Tibial nerve (tissue), 4 donors: ENCODE results near the gene C12orf50. TPM values are rescaled to one million over a fixed set of nuclear protein-coding genes. Genes with fewer than 3 reads are reported as not detected.

Source experiments
- DNase-seq, 2 donors: peaks; one replicate each; pipeline ENCODE4 v3.0.0-alpha.2; 2019; ENCODE audit warnings: low spot score in 2 of 2
- H3K27ac ChIP-seq, 4 donors: fragments of 200-600 bp; sonication (generic) in 3 of 4; one replicate each; pipeline ENCODE4 v1.5.1; 2017 to 2019; ENCODE audit warnings: mild to moderate bottlenecking in 1 of 4
- H3K27me3 ChIP-seq, 2 donors: fragments of 200-600 bp; sonication (generic) in 1 of 2; one replicate each; pipeline versions ENCODE4 v1.5.1 to v1.6.0; 2017 to 2019
- H3K36me3 ChIP-seq, 3 donors: fragments of 200-600 bp; sonication (generic); one replicate each; pipeline ENCODE4 v1.5.1; 2018 to 2019
- H3K4me1 ChIP-seq, 4 donors: fragments of 200-600 bp; sonication (generic) in 3 of 4; one replicate each; pipeline ENCODE4 v1.5.1; 2017 to 2019
- H3K4me3 ChIP-seq, 4 donors: fragments of 200-600 bp; sonication (generic) in 3 of 4; one replicate each; pipeline ENCODE4 v1.5.1; 2017 to 2019; ENCODE audit warnings: mild to moderate bottlenecking in 1 of 4, moderate library complexity in 1 of 4
- H3K9me3 ChIP-seq, 4 donors: fragments of 200-600 bp; sonication (generic) in 3 of 4; one replicate each; pipeline ENCODE4 v1.5.1; 2017 to 2019
- CTCF ChIP-seq, 5 experiments: fragments of 200-600 bp in 3 of 5; fragments of 450-650 bp in 2 of 5; sonication (generic) in 3 of 5; IDR thresholded peaks; one replicate each; pipeline ENCODE4 v1.5.1; 2016 to 2019; ENCODE audit warnings: antibody characterized with exemption in 5 of 5, mild to moderate bottlenecking in 3 of 5, moderate library complexity in 2 of 5
- EP300 ChIP-seq, 2 donors: sonication (generic); formaldehyde crosslinking; IDR thresholded peaks; one replicate each; pipeline ENCODE4 v1.6.1; 2017; ENCODE audit warnings: antibody characterized with exemption in 2 of 2, mild to moderate bottlenecking in 1 of 2
- POLR2A ChIP-seq, 2 donors: fragments of 450-650 bp; IDR thresholded peaks; one replicate each; pipeline ENCODE4 v1.6.1; 2017; ENCODE audit warnings: antibody characterized with exemption in 2 of 2, mild to moderate bottlenecking in 2 of 2, moderate library complexity in 2 of 2
- WGBS, 2 donors: methylation state at CpG; one replicate each; pipeline ENCODE4 v1.1.5; 2018; 5-methylcytosine and 5-hydroxymethylcytosine counted together
- total RNA-seq, 4 donors: library from RNA; depleted of rRNA; stranded (reverse); fragments of >200 nt; gene quantifications; one replicate each; pipeline ENCODE4 v1.1.0, GENCODE V29; 2016

C12orf50 gene
- total RNA-seq, 4 donors from 2014 or later: 0.66 TPM; not detected in 3

- Histone ChIP-seq H3K36me3 (no peaks in the 10 kb centered on the region), H3K9me3 (no peaks in the 10 kb centered on the region), H3K27ac (no peak overlapping the region), H3K4me3 (no peak overlapping the region), H3K27me3 (no peaks in the 10 kb centered on the region), H3K4me1 (peaks cover 0 to 6% (median 0%) of the 10 kb centered on the region in 4 donors)
- WGBS, 2 donors: 41 to 47% methylated on average over 5 of the region's 5 CpGs
- TF ChIP-seq CTCF (IDR thresholded peaks at IDR 0.05): no peak
- TF ChIP-seq EP300 (IDR thresholded peaks at IDR 0.05): no peak
- no peak for TF ChIP-seq POLR2A (IDR thresholded peaks at IDR 0.05)
- DNase-seq: no peak
These were observed 76.4 kb downstream of the C12orf50 start for GRCh38 chr12:87952850-87953249.

- Histone ChIP-seq H3K9me3 (no peaks in the 10 kb centered on the region), H3K4me3 (no peak overlapping the region), H3K27me3 (no peaks in the 10 kb centered on the region), H3K36me3 (no peaks in the 10 kb centered on the region), H3K4me1 (peaks cover 0 to 6% (median 0%) of the 10 kb centered on the region in 4 donors), H3K27ac (no peak overlapping the region)
- DNase-seq: no peak
- WGBS, 2 donors: 89% methylated on average over 2 of the region's 2 CpGs
- TF ChIP-seq EP300 (IDR thresholded peaks at IDR 0.05) (no peak), POLR2A (IDR thresholded peaks at IDR 0.05) (no peak)
These were observed 77.0 kb downstream of the C12orf50 start for GRCh38 chr12:87952223-87952622.

- no peaks in the 10 kb centered on the region for H3K4me1 ChIP-seq
- no peak overlapping the region for H3K27ac ChIP-seq
- H3K36me3 ChIP-seq: no peaks in the 10 kb centered on the region
- H3K9me3 ChIP-seq: peaks cover 0 to 4% (median 0%) of the 10 kb centered on the region in 4 donors
- DNase-seq: no peak
- WGBS, 2 donors: 70 to 77% methylated on average over 3 of the region's 3 CpGs
- no peak for TF ChIP-seq POLR2A (IDR thresholded peaks at IDR 0.05)
- TF ChIP-seq EP300 (IDR thresholded peaks at IDR 0.05): no peak
- TF ChIP-seq CTCF (IDR thresholded peaks at IDR 0.05): no peak
- no peak overlapping the region for H3K4me3 ChIP-seq
- H3K27me3 ChIP-seq: no peaks in the 10 kb centered on the region
These were observed 85.4 kb downstream of the C12orf50 start for GRCh38 chr12:87943762-87944161.

- WGBS, 2 donors: 45 to 58% methylated on average over 1 of the region's 1 CpG
- H3K9me3 ChIP-seq: peaks cover 0 to 4% (median 0%) of the 10 kb centered on the region in 4 donors
- no peaks in the 10 kb centered on the region for H3K36me3 ChIP-seq
- no peaks in the 10 kb centered on the region for H3K27me3 ChIP-seq
- TF ChIP-seq CTCF (IDR thresholded peaks at IDR 0.05): no peak
- no peak for TF ChIP-seq EP300 (IDR thresholded peaks at IDR 0.05)
- TF ChIP-seq POLR2A (IDR thresholded peaks at IDR 0.05): no peak
- DNase-seq: no peak
- no peak overlapping the region for H3K4me3 ChIP-seq
- peak overlapping the region in 1 of 4 donors; percentile 13 for H3K27ac ChIP-seq
- H3K4me1 ChIP-seq: no peaks in the 10 kb centered on the region
These were observed 86.2 kb downstream of the C12orf50 start for GRCh38 chr12:87943023-87943422.

- Histone ChIP-seq H3K27me3 (no peaks in the 10 kb centered on the region), H3K36me3 (no peaks in the 10 kb centered on the region), H3K9me3 (no peaks in the 10 kb centered on the region), H3K27ac (no peak overlapping the region), H3K4me1 (no peaks in the 10 kb centered on the region), H3K4me3 (no peak overlapping the region)
- DNase-seq: no peak
- TF ChIP-seq POLR2A (IDR thresholded peaks at IDR 0.05): no peak
- no peak for TF ChIP-seq EP300 (IDR thresholded peaks at IDR 0.05)
- no peak for TF ChIP-seq CTCF (IDR thresholded peaks at IDR 0.05)
These were observed 90.0 kb downstream of the C12orf50 start for GRCh38 chr12:87939182-87939581.

GRCh38 chr12:87935216-87935615 lies 94.0 kb downstream of the C12orf50 start:
- no peaks in the 10 kb centered on the region for H3K27me3 ChIP-seq
- no peak for TF ChIP-seq EP300 (IDR thresholded peaks at IDR 0.05)
- TF ChIP-seq POLR2A (IDR thresholded peaks at IDR 0.05): no peak
- no peak for TF ChIP-seq CTCF (IDR thresholded peaks at IDR 0.05)
- no peak for DNase-seq
- no peaks in the 10 kb centered on the region for H3K4me1 ChIP-seq
- no peak overlapping the region for H3K4me3 ChIP-seq
- no peak overlapping the region for H3K27ac ChIP-seq
- no peaks in the 10 kb centered on the region for H3K9me3 ChIP-seq
- H3K36me3 ChIP-seq: no peaks in the 10 kb centered on the region
